Mucosa of rectum (tissue), 2 donors: ENCODE data around the gene HSPE1.
A peak's percentile ranks its signal among the peaks of the same experiment; 100 is the strongest.
"Not testable (repeated sequence)": the region's sequence is repeated elsewhere in the genome, so short reads cannot be mapped to it uniquely, and the experiment has no call there.

Experiments used
- H3K27ac ChIP-seq, 2 donors: one replicate each; pipeline ENCODE4 v1.7.0; 2013; ENCODE audit warnings: inconsistent platforms in 2 of 2, low read depth in 2 of 2, low read length in 2 of 2
- H3K27me3 ChIP-seq, 2 donors: one replicate each; pipeline ENCODE4 v1.7.0; 2013; ENCODE audit warnings: low read length in 2 of 2; ENCODE audit not compliant: control insufficient read depth in 2 of 2, insufficient read depth in 2 of 2
- H3K36me3 ChIP-seq, 2 donors: one replicate each; pipeline ENCODE4 v1.7.0; 2013; ENCODE audit warnings: low read length in 2 of 2; ENCODE audit not compliant: control insufficient read depth in 2 of 2, insufficient read depth in 2 of 2
- H3K4me1 ChIP-seq, 2 donors: one replicate each; pipeline ENCODE4 v1.7.0; 2013; ENCODE audit warnings: low read length in 2 of 2, mild to moderate bottlenecking in 1 of 2; ENCODE audit not compliant: control insufficient read depth in 2 of 2, insufficient read depth in 2 of 2
- H3K4me3 ChIP-seq, 2 donors: one replicate each; pipeline ENCODE4 v1.7.0; 2013; ENCODE audit warnings: low read length in 2 of 2
- H3K9ac ChIP-seq, 2 donors: one replicate each; pipeline ENCODE4 v1.7.0; 2013; ENCODE audit warnings: low read length in 2 of 2, low read depth in 1 of 2, mild to moderate bottlenecking in 1 of 2
- H3K9me3 ChIP-seq, 2 donors: one replicate each; pipeline ENCODE4 v1.7.0; 2013; ENCODE audit warnings: low read length in 2 of 2; ENCODE audit not compliant: control insufficient read depth in 2 of 2
- donor health status: healthy.
- donor health status: Normal muscosa, but diverticular disease.

HSPE1 gene

DNA sequence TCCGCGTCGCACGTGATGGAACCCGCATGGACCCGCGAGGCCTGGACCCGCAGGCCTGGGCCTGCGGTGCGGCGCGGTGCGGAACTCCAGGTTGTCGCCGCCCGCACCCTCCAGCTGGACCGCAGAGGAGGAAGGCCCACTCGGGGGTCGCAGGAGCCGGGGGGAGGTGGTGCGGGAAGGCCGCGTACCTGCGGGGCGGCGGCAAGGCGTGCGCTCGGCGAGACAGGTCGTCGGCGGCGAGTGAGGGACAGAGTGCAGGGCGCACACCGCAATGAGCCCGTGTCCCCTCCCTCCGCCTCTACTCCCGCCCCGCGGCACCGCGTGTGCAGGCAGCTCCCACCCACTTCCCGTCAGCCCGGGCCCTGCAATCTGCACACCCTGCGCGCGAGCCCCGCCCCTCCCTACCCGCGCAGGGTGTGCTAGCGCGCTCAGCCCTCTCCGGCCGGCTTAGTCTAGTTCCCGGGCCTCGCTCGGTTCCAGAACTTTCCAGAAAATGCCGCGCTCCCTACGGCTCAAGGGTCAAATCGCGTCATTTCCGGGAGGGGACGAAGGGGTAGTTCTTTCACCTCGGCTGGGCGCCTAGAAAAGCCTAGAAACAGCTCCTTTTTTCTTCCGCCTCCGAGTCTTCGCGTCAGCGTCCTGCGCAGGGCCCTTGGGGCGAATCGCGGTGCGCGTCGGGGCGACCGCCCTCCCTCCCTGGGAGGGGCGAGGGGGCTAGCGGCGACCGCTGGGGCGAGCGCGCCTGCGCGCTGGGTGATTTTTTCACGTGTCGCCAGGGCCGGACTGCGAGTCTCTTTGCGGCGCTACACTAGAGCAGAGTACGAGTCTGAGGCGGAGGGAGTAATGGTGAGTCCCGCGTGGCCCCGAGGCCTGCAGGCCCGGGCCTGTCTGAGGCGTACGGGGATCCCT lies at the start of gene HSPE1, which contains the start of gene HSPD1:
Gene HSPE1 (plus strand): TSS at position 786 of the 909 bp plus-strand sequence. CDS start 58 bp downstream, at position 844.
Gene HSPD1 (minus strand): TSS at position 247 of the 909 bp plus-strand sequence. CDS start 992 bp downstream, outside the sequence.
- peaks cover 17 to 20% of the 10 kb centered on the region in 2 donors for H3K4me1 ChIP-seq
- no peaks in the 10 kb centered on the region for H3K27me3 ChIP-seq
- H3K36me3 ChIP-seq = peaks cover 35 to 41% of the 10 kb centered on the region in 2 donors
- peak within 1 kb of the TSS; percentile 95 to 97 for H3K27ac ChIP-seq
- H3K4me3 ChIP-seq = peak within 1 kb of the TSS; percentile 82 to 96
- H3K9me3 ChIP-seq = no peaks in the 10 kb centered on the region
- H3K9ac ChIP-seq = peak within 1 kb of the TSS; percentile 95 to 97

- no peaks in the 10 kb centered on the region for H3K27me3 ChIP-seq
- H3K9me3 ChIP-seq = no peaks in the 10 kb centered on the region
- no peak overlapping the region for H3K27ac ChIP-seq
- H3K9ac ChIP-seq = no peak overlapping the region
- H3K4me1 ChIP-seq = peaks cover 11 to 13% of the 10 kb centered on the region in 2 donors
- no peaks in the 10 kb centered on the region for H3K36me3 ChIP-seq
- H3K4me3 ChIP-seq = no peak overlapping the region
These were observed 49.7 kb upstream of the HSPE1 start for GRCh38 chr2:197450465-197450864.

GRCh38 chr2:197450935-197451358 lies 49.2 kb upstream of the HSPE1 start:
- not testable (repeated sequence) for H3K27me3 ChIP-seq, H3K36me3 ChIP-seq, H3K27ac ChIP-seq, H3K4me3 ChIP-seq, H3K9ac ChIP-seq, H3K9me3 ChIP-seq
- H3K4me1 ChIP-seq = peaks cover 11 to 13% of the 10 kb centered on the region in 2 donors

DNA sequence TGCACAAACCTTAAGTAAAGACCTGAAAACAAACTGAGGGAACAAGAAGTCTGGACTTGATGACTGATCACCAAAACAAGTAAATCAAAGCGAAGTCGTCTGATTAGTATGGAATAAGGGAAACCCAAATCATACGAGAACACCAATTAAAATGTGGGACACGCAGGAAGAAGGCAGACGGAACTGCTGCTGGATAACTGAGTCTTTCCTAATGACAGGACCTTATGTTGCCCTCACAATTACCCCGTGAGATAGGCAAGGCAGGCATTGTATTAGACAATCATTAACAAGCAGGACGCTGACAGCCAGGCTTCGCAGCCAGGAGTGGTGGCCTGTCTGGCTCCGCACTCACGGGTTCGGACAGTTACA lies 47.4 kb upstream of the HSPE1 start:
- Histone ChIP-seq H3K27ac (peak overlapping the region; percentile 95 to 100), H3K4me3 (peak overlapping the region; percentile 77 to 94), H3K4me1 (peaks cover 11 to 13% of the 10 kb centered on the region in 2 donors), H3K27me3 (no peaks in the 10 kb centered on the region), H3K36me3 (no peaks in the 10 kb centered on the region), H3K9me3 (no peaks in the 10 kb centered on the region), H3K9ac (peak overlapping the region; percentile 88 to 100)

DNA sequence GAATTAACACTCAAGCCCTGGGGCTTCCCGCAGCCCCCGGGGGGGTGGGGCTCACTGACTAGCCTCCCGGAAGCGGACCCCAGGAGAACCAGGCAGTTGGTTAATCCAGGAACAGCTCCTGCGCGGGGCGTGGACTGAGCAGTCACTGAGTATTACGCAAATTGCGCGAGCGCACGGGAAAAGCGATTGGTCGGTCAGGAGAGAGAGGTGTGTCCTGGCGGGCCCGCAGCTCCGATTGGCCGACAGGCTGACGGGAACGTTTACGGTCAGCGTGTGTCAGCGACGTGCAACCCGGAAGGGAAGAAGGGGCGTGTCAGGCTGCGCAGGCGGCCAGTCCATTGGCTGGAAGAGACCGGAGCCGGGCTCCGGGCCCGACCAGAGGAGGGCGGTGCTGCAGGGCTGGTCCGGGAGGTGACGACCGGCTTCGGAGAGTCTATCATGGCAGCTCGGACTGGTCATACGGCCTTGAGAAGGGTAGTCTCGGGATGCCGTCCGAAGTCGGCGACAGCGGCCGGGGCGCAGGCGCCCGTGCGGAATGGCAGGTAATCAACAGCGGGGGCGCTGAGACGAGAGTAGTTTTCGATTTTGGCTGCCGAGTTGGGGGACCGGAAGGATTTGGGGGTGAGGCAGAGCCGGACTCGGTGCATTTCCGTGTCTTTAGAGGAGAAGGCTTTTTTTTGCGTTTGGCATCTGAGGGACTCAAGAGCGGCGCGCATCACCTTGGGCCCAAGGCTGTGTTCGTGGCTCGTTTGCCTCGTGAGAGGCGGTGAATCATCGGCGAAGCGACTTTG lies 46.9 kb upstream of the HSPE1 start, which contains the start of gene COQ10B:
Gene COQ10B (plus strand): TSS at position 430 of the 791 bp plus-strand sequence. CDS start 9 bp downstream, at position 439.
- Histone ChIP-seq H3K27me3 (no peaks in the 10 kb centered on the region), H3K9ac (peak within 1 kb of the TSS; percentile 100), H3K4me1 (peaks cover 11 to 13% of the 10 kb centered on the region in 2 donors), H3K36me3 (no peaks in the 10 kb centered on the region), H3K9me3 (no peaks in the 10 kb centered on the region), H3K4me3 (peak within 1 kb of the TSS; percentile 94 to 98), H3K27ac (peak within 1 kb of the TSS; percentile 100)

- Histone ChIP-seq H3K4me3 (peak overlapping the region; percentile 94 to 98), H3K36me3 (no peaks in the 10 kb centered on the region), H3K9me3 (no peaks in the 10 kb centered on the region), H3K27ac (peak overlapping the region; percentile 100), H3K4me1 (peaks cover 11 to 13% of the 10 kb centered on the region in 2 donors), H3K9ac (peak overlapping the region; percentile 100), H3K27me3 (no peaks in the 10 kb centered on the region)
These were observed 46.2 kb upstream of the HSPE1 start for GRCh38 chr2:197453914-197454398.

- Histone ChIP-seq H3K4me3 (peak overlapping the region; percentile 94 to 98), H3K9ac (peak overlapping the region; percentile 100)
These were observed 45.3 kb upstream of the HSPE1 start for GRCh38 chr2:197454923-197455322.

GRCh38 chr2:197455428-197455827 lies 44.8 kb upstream of the HSPE1 start:
- H3K4me1 ChIP-seq = peaks cover 11 to 17% of the 10 kb centered on the region in 2 donors

More at GRCh38 chr2:197454923-197455322, 45.3 kb upstream of the HSPE1 start:
- H3K36me3 ChIP-seq = peaks cover 0 to 7% of the 10 kb centered on the region in 2 donors
- H3K27me3 ChIP-seq = no peaks in the 10 kb centered on the region
- peaks cover 11 to 16% of the 10 kb centered on the region in 2 donors for H3K4me1 ChIP-seq
- H3K9me3 ChIP-seq = no peaks in the 10 kb centered on the region
- no peak overlapping the region for H3K27ac ChIP-seq

DNA sequence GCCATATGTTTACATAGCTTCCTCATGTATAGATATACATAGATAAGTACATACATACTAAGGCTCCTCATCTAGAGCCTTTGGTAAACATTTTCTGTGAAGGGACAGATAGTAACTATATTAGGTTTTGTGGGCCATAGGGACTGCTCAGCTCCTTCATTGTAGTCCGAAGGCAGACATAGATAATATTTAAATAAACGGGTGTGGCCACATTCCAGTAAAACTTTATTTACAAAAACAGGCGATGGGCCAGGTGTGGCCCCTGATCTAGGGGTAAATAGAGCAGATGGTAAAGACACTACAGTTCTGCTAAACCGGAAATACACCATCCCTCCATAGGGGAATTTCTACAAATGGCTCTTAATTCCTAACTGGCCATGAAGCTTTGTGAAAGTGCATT lies 39.5 kb upstream of the HSPE1 start:
- peak overlapping the region in 1 of 2 donors; percentile 75 for H3K27ac ChIP-seq
- peaks cover 0 to 7% of the 10 kb centered on the region in 2 donors for H3K4me1 ChIP-seq
- no peak overlapping the region for H3K4me3 ChIP-seq
- H3K27me3 ChIP-seq = no peaks in the 10 kb centered on the region
- no peak overlapping the region for H3K9ac ChIP-seq
- no peaks in the 10 kb centered on the region for H3K9me3 ChIP-seq
- peaks cover 16 to 31% of the 10 kb centered on the region in 2 donors for H3K36me3 ChIP-seq

More at GRCh38 chr2:197455428-197455827, 44.8 kb upstream of the HSPE1 start:
- no peaks in the 10 kb centered on the region for H3K9me3 ChIP-seq
- peaks cover under 1 to 12% of the 10 kb centered on the region in 2 donors for H3K36me3 ChIP-seq
- no peaks in the 10 kb centered on the region for H3K27me3 ChIP-seq
- no peak overlapping the region for H3K27ac ChIP-seq
- H3K4me3 ChIP-seq = peak overlapping the region in 1 of 2 donors; percentile 94
- H3K9ac ChIP-seq = no peak overlapping the region
